HG03378 (cell line): Measurements from ENCODE around the gene CNIH2.
A peak's percentile ranks its signal among the peaks of the same experiment; 100 is the strongest.
"Not testable (repeated sequence)": the region's sequence is repeated elsewhere in the genome, so short reads cannot be mapped to it uniquely, and the experiment has no call there.

Source experiments
- ATAC-seq: cut with Tn5 transposase; IDR thresholded peaks from one replicate; pipeline ENCODE4 v1.9.1; 2021; ENCODE audit warnings: mild to moderate bottlenecking, moderate library complexity; ENCODE audit not compliant: unreplicated experiment

The CNIH2 gene

DNA sequence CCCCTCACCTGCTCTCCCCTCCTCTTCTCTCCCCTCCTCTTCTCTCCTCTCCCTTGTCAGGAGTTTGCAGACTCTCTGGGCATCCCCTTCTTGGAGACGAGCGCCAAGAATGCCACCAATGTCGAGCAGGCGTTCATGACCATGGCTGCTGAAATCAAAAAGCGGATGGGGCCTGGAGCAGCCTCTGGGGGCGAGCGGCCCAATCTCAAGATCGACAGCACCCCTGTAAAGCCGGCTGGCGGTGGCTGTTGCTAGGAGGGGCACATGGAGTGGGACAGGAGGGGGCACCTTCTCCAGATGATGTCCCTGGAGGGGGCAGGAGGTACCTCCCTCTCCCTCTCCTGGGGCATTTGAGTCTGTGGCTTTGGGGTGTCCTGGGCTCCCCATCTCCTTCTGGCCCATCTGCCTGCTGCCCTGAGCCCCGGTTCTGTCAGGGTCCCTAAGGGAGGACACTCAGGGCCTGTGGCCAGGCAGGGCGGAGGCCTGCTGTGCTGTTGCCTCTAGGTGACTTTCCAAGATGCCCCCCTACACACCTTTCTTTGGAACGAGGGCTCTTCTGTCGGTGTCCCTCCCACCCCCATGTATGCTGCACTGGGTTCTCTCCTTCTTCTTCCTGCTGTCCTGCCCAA is 1.9 kb upstream of the CNIH2 start:
- ATAC-seq = no peak

DNA sequence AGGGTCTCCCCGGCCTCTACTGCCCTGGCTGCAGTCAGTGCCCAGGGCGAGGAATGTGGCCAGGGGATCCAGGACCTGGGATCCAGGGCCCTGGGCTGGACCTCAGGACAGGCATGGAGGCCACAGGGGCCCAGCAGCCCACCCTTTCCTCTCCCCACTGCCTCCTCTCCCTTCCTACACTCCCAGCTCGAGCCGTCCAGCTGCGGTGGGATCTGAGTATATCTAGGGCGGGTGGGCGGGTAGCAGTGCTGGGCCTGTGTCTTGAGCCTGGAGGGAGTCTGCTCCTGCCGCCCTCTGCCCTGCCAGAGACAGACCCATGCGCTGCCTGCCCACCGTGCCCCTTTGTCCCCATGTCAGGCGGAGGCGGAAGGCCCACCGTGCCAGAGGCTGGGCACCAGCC is 1.4 kb upstream of the CNIH2 start:
- not testable (repeated sequence) for ATAC-seq

DNA sequence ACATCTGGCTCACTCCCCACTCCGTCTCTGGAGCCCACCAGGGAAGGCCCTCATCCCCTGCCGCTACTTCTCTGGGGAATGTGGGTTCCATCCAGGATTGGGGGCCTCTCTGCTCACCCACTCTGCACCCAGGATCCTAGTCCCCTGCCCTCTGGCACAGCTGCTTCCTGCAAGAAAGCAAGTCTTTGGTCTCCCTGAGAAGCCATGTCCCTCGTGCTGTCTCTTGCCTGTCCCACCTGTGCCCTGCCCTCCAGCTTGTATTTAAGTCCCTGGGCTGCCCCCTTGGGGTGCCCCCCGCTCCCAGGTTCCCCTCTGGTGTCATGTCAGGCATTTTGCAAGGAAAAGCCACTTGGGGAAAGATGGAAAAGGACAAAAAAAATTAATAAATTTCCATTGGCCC is 911 bp upstream of the CNIH2 start:
- ATAC-seq = not testable (repeated sequence)

- ATAC-seq = no peak
Observed at GRCh38 chr11:66278363-66279091, 552 bp downstream of the CNIH2 start.

- ATAC-seq = no peak
Observed at GRCh38 chr11:66279092-66279734, 1.2 kb downstream of the CNIH2 start.

- no peak for ATAC-seq
Observed at GRCh38 chr11:66280428-66280827, 2.5 kb downstream of the CNIH2 start.

DNA sequence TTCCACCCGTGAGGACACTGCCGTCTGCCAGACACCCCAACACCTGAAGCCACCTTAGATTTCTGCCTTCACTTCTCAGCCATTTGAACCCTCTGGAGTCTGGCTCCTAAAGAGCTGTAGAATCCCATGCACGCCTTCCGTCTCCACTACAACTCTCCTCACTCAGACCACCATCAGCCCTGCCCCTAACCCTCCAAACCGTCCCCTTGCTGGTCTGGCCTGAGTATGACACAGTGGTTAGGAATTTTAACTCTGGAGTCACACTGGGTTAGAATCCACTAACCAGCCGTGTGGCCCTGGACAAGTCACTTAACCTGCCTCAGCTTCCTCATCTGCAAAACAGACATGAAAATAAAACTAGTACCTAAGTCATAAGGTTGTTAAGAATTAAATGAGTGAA is 3.0 kb downstream of the CNIH2 start:
- ATAC-seq = no peak

DNA sequence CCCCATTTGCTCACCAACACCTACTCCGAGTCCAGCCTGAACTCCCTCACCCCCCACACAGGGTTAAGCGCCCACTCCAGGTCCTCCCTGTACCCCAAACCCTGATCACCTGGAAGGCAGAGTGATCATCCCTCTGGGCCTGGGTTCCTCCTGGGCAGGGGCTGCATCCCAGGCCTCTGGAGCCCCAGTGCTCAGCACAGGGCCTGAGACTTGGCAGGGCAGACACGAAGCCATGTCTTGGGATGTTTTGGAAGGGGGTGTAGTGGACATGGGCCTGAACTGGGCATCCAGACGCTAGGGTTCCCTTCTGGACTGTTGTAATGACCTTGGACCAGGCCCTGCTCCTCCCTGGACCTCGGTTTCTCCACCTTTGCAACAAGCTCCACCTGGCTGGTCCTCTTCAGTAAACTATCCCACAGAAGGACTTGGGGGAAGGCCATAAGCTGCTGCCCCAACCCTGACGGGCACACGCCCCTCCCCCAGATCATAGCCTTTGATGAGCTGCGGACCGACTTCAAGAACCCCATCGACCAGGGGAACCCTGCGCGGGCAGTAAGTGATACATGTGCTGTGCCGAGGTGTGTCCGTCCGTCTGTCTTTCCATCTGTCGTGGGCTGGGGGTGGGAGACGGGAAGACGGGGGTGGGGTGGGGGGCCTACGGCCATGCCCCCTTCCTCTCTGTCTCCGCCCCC is 3.9 kb downstream of the CNIH2 start:
- ATAC-seq = no peak

DNA sequence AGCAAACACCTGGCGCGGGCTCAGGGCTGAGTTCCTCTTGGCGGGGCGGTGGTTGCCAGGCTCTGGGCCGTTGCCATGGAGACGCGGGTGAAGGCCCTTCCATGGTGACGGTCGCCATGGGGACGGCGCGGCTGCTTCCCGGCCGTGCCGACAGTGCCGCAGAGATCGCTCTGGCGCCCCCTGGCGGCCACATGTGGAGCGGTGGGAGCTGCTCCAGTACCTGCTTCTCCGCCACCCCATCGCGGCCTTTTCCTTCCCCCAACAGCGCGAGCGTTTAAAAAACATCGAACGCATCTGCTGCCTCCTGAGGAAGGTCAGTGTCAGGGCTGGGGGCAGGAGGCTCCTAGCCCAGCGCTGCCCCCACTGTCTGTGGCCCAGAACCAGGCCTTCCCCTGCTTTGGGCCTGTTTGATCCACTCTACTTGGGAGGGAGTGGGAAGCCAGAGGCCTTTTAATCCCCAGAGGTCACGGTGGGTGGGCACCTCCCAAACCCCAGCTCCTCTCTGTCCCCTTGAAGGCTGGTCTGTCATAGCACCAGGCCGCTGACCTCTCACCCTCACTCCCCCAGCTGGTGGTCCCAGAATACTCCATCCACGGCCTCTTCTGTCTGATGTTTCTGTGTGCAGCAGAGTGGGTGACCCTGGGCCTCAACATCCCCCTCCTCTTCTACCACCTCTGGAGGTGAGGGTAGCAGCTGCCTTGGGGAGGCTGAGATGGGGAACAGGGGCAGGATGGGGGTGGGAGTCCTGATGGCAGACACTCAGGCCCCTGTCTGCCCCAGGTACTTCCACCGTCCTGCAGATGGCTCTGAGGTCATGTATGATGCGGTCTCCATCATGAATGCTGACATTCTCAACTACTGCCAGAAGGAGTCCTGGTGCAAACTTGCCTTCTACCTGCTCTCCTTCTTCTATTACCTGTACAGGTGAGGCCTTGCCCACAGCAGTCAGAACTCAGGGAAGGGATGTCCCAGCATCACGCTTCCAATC is 4.8 kb downstream of the CNIH2 start:
- peak; percentile 63 for ATAC-seq

DNA sequence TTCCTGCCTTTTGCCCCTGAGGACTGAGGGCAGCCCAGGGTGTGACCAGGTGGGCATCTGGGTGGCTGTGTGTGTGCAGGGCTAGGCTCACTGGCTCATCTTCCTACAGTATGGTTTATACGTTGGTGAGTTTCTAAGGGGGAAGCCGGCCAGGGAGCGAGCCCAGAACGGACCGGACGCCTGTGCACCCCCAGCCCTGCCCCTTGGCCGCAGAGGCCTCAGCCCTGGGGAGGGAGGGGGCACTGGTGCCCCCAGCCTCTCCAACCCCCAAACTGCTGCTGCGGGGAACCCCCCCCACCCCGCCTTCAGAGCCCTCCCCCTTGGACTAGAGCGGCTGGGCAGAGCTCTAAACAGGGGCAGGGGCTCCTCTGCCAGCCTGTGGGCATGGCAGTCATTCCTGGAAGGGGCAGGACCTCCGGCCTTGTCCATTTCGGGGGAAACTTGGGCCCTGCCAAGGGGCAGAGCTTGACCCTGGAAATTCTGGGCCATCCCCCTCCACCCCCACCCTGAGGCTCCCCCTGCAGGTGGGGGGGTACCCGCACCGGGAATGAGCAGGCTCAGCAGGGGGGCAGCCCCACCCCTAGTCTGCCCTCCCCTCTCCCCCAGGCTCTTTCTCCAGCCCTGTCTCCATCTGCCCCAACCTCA is 5.6 kb downstream of the CNIH2 start:
- no peak for ATAC-seq

- ATAC-seq = no peak
Observed at GRCh38 chr11:66284526-66285078, 6.6 kb downstream of the CNIH2 start.

DNA sequence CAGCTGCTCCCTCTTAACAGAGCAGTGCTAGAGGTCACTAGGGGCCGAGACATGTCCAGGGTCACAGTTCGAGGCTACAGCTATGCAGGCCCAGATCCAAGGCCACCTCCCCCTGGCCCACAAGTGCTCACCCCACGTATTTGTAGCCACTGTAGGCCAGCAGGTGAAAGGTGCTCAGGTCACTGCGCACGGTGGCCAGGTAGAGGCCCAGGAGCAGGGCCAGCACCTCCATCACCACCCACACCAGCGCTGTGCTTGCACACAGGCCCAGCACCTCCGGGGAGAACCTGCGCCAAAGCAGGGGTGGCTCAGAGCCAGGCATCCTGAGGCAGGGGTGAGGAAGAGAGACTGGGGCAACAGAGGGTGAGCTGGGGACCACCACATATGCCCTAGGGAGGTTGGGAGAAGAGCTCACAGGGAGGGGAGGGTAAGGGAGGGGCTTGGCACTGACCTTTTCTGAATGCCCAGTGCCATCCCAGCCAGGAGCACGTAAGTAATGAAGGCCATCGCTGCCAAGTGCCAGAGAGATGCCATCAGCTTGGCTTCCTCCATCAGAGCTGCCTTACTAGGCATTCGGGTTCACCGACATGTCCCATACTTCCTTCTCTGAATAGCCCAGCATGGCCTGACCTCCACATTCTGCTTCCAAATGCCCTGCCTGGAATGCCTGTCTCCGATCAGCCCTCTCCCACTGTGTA is 7.4 kb downstream of the CNIH2 start:
- no peak for ATAC-seq

DNA sequence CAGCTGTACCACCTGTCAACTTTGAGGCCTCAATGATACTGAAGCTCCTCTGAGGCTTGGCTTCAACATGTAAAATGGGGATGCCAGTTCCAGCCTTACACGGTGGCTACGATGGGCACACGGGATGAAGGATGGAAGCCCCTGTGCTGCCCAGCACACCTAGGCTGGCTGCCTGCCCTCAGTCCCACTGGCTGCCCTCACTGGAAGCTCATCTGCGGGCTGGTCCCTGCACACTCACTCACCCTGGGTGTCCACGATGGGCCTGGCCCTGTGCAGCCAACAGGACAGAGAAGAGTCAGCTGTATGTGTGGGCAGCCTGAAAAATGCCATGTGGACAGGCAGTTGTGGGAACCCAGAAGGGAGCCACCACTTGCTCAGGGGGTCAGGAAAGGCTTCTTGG is 8.7 kb downstream of the CNIH2 start:
- ATAC-seq = no peak

DNA sequence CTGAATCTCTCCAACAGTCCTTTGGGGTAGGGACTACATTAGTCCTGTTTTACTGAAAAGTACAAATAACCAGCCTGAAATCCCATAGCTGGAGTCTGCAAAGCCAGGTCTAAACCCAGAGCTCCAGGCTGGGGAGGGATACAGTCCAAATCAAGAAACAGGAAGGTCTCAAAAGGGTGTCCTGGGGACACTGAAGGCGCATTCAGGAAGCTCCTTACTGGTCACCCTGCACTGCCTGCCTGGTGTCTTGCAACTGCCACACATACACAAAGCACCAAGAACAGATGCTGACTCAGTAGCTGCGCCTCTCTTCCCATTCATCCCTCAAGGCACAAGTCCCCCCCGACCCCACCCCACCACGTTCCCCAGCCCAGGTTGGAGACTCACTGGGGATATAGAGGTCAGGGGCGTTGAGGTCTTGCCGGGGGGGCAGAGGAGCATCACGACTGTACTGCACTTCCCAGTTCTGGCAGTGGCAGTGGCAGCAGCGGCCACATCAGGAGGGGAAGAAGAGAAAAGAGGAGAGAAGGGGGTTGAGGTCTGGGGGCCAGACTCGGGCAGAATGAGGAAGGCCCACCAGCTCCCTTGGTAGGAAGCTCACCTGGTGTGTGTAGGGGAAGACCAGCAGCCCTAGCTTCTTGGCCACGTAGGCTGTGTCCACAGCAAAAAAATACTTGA is 9.4 kb downstream of the CNIH2 start:
- no peak for ATAC-seq

DNA sequence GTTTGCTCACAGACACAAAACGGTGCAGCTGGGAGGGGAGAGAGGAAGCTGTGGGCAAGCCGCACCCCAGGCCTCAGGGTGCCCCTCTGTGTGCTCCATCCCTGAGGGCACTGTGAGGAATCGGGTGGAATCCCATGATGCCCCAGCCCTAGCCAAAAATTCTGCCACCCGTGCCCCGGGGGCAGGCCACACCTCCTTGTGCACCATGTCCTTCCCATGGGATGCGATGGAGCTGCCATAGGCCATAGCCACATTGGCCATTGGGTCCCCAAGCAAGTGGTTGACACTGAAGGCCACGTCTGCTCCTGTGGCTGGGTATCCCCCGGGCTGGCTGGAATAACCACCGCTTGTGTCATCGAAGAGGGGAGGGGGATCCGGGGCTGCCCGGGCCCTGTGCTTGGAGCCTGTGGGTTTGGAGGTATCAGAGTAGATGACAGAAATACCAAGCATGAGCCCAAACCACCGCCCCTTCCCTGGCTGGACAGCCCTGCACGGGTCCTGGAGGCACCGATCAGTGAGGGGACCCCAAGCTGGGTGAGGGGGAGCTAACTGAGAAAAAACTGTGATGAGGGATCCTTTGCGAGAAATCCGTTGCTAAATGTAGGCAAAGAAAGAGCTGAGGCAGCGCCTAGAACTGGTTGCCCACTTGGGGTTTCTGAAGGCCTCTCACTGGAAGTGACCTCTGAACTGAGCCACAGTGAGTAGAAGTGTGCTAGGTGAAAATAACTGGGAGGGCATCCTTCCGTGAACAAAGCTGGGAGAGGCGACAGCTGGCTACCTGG is 10.1 kb downstream of the CNIH2 start:
- no peak for ATAC-seq

GRCh38 chr11:66288671-66289547 is 10.9 kb downstream of the CNIH2 start, which contains the start of gene YIF1A:
Gene YIF1A, minus strand, starts transcription at chr11:66289143. Its CDS starts 158 bp downstream, at chr11:66288985.
- ATAC-seq = peak; percentile 90
